ENCODE results near the gene SAYSD1.

GRCh38 chr6:39092124-39092523 is 22.9 kb downstream of the SAYSD1 start:
- TF ChIP-seq CTCF (IDR thresholded peaks at IDR 0.05) (no peak), EP300 (IDR thresholded peaks at IDR 0.05) (no peak)

All from esophagus muscularis mucosa (tissue), 3 donors.